ENCODE measurements around the gene MAP3K2.
A peak's percentile ranks its signal among the peaks of the same experiment; 100 is the strongest.

Gene MAP3K2

GRCh38 chr2:127408807-127409099, 21.0 kb upstream of the MAP3K2 start:
- DNase-seq (ENCODE audit: low read depth), result no peak
- H3K4me3 ChIP-seq (ENCODE audit: low read depth, low read length), result no peak overlapping the region

- peak; percentile 65 for DNase-seq (ENCODE audit: low read depth)
- H3K4me3 ChIP-seq (ENCODE audit: low read depth, low read length), result peak overlapping the region; percentile 40
Observed at GRCh38 chr2:127408004-127408806, 20.4 kb upstream of the MAP3K2 start.

DNA sequence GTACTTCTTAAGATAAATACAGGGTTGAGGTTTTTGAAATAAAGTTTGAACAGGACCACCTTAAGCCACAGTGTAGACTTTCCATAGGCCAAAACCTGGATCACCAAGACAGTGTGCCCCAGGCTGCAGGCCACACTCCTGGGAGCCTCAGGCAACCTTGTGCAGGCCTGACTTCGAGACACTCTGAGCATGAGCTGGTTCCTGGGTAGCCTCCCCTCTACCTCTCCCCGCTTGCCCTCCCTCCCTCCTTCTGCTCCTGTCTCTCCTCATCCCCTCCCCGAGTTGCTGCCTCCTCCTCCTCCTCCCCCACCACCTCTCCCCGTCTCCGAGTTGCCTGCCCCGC, 19.9 kb upstream of the MAP3K2 start:
- DNase-seq (ENCODE audit: low read depth), result no peak
- H3K4me3 ChIP-seq (ENCODE audit: low read depth, low read length), result no peak overlapping the region

DNA sequence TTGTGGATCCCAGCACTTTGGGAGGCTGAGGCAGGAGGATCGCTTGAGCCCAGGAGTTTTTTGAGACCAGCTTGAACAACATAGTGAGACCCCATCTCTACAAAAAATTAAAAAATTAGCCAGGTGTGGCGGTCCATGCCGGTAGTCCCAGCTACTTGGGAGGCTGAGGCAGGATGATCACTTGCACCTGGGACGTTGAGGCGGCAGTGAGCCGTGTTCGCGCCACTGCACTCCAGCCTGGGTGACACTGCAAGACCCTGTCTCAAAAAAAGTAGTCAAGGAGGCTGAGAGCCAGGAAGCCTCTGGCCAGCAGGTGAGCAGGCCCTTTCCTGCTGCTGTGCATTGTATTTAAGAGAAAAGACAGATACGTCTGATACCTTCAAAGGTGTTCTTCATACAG, 19.3 kb upstream of the MAP3K2 start:
- no peak for DNase-seq (ENCODE audit: low read depth)
- no peak overlapping the region for H3K4me3 ChIP-seq (ENCODE audit: low read depth, low read length)

DNA sequence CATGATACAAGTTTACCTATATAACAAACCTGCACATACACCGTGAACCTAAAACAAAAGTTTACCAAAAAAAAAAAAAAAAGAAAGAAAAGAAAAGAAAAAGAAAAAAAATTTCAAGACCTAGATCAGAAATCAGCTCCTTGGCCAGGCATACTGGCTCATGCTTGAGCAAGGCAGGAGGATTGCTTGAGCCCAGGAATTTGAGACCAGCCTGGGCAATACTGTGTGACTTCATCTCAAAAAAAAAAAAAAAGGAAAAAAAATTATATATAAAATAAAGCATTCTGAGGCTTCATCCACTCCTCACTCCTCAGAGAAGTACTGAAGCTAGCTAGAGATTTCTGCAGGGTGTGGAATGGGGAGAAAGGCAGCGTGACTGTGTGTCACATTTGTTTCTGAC, 18.7 kb upstream of the MAP3K2 start:
- DNase-seq (ENCODE audit: low read depth), result no peak

DNA sequence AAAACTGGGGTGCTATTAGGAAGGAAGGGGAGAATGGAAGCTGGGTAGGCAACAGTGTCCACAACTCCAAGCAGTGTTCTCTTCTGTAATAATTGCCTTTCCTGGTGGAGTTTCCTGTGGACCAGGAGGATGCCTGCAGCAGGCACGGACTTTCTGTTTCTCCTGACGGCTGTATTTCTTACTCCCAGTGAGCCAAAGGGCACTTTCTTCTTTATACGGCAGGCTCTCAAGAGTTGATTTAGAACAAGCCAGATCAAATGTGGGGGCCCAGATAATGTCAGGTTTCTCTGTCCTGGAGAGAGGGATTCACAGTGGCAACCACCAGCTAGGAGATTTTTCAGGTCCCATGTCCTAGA, 17.5 kb upstream of the MAP3K2 start:
- no peak for DNase-seq (ENCODE audit: low read depth)
- no peak overlapping the region for H3K4me3 ChIP-seq (ENCODE audit: low read depth, low read length)

More for the DNA sequence above, 18.7 kb upstream of the MAP3K2 start:
- H3K4me3 ChIP-seq (ENCODE audit: low read depth, low read length), result no peak overlapping the region

GRCh38 chr2:127404466-127405254, 16.9 kb upstream of the MAP3K2 start:
- H3K4me3 ChIP-seq (ENCODE audit: low read depth, low read length), result no peak overlapping the region
- no peak for DNase-seq (ENCODE audit: low read depth)

- H3K4me3 ChIP-seq (ENCODE audit: low read depth, low read length), result no peak overlapping the region
- no peak for DNase-seq (ENCODE audit: low read depth)
Observed at GRCh38 chr2:127403460-127403859, 15.7 kb upstream of the MAP3K2 start.

DNA sequence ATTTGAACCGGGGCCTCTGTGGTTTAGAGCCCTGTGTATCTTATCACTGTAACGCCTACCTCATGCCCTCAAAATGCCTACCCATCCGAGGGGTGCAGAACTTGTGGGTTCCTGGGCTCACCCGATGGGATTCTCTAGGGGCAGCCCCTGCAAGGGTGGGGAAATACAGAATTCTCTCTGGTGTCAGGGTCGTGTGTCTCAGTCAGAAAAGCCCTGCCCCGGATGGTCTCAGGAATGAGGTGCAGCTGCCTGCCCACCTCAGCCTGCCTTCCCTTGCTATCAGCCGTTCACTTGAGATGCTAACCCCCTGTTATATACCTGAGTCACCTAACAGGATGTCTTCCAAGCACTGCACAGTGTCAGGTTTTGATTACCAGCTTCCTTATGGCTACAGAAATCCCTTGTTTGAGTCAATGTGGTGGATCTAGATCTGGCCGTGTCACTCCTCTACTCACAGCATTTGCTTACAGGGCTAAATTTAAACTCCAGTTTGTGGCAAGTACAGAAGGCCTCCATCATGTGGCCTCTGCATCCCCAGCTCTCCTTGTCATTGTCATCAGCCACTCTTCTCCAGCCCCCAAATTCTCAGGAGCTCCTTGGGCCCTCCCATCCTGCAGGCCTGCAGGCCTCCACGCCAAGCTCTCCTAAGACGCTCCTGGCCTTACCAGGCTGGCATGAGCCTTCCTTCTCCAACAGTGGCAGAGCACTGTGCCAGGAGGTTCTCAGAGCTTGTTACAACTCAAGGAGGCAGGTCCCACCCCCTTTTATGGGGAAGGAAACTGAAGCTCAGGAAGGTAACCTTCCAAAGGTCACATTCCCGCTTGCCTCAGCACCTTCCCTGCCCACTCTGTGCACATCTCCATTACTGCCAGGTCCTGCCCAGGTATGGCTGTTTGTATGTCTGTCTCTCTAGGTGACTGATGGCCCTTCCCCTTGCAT, 14.3 kb upstream of the MAP3K2 start:
- DNase-seq (ENCODE audit: low read depth), result no peak
- no peak overlapping the region for H3K4me3 ChIP-seq (ENCODE audit: low read depth, low read length)

GRCh38 chr2:127400897-127401756, 13.4 kb upstream of the MAP3K2 start:
- DNase-seq (ENCODE audit: low read depth), result no peak
- H3K4me3 ChIP-seq (ENCODE audit: low read depth, low read length), result no peak overlapping the region

DNA sequence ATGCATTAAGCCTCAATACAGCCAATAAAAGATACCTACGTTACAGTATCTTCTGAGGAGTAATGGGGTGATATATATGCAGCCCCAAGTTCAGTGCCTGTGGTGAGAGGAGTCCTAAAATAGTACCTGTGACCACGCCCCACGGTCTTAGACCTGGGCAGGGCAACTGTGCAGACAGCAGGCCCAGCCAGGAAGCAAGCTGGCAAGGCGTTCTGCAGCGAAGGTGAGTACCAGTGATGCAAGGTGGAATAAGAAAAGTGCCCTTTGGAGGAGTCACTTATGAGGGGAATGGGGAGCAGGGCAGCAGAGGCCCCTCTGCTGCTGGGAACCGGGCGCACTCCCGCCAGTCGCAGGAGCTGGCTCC, 12.7 kb upstream of the MAP3K2 start:
- no peak for DNase-seq (ENCODE audit: low read depth)
- H3K4me3 ChIP-seq (ENCODE audit: low read depth, low read length), result no peak overlapping the region

DNA sequence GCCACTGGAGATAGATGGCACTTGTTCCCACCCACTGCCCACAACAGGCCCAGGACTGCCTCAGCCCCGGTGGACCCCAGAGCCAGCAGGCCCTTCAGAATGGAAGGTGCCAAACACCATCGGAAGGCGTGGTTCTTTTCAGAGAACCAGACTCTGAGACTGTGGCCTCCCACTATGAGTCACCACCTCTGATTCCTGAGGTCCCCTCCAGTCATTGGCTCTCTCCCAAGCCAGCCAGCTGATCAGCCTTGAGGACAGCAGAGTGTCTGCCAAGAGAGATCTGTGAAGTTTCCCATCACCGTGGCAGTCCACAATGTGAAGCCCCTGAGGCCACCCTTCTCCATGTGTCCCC, 10.4 kb upstream of the MAP3K2 start:
- no peak overlapping the region for H3K4me3 ChIP-seq (ENCODE audit: low read depth, low read length)
- DNase-seq (ENCODE audit: low read depth), result peak; percentile 77

DNA sequence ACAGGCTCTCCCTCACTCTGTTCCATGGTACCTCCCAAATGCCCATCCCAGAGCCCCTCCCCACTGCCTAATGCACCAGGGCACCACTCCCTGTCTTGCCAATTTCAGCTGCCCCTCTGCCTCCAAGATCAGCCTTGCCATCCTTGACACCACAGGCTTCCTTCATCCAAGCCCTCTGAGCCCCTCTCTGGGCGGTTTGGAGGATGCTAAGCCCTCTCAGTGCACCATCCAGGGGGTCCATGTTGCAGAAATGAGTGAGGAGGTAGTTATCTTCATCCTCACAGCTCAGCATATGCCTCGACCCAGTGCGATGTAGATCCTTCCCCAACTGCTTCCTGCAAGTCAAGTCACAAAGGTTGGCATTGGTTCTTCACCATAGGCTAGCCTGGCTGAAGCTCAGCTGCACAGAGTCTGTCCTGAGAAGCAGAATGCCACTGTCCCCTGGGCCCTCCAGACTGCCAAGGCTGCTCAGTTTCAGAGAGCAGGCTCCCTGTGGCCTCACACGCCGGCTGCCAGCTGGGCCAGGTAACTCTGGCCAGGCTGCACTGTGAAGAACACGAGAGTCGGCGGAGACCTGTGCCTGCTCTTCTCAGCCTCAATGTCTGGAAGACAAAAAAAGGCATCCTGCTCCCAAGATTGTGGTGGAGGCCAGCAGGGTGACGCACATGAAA, 9.9 kb upstream of the MAP3K2 start:
- no peak overlapping the region for H3K4me3 ChIP-seq (ENCODE audit: low read depth, low read length)
- no peak for DNase-seq (ENCODE audit: low read depth)

DNA sequence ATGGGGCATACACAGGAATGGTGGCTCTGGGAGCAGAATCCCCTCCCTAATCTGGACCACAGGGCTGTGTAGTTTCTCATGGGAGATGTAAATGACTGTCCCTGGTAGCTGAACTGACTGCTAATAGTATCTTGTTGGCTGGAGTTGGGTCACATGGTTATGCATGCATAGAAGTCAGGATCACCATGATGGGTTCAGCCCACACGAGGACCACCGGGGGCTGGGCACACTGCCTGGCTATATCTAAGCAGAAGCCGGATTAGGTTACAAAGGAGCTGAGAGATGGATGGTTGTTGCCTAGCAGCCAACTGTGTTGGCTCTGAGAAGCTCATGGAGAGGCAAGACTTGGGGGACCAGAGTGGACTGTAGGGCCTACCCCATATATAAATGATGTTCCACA, 6.7 kb upstream of the MAP3K2 start:
- no peak overlapping the region for H3K4me3 ChIP-seq (ENCODE audit: low read depth, low read length)
- DNase-seq (ENCODE audit: low read depth), result no peak

DNA sequence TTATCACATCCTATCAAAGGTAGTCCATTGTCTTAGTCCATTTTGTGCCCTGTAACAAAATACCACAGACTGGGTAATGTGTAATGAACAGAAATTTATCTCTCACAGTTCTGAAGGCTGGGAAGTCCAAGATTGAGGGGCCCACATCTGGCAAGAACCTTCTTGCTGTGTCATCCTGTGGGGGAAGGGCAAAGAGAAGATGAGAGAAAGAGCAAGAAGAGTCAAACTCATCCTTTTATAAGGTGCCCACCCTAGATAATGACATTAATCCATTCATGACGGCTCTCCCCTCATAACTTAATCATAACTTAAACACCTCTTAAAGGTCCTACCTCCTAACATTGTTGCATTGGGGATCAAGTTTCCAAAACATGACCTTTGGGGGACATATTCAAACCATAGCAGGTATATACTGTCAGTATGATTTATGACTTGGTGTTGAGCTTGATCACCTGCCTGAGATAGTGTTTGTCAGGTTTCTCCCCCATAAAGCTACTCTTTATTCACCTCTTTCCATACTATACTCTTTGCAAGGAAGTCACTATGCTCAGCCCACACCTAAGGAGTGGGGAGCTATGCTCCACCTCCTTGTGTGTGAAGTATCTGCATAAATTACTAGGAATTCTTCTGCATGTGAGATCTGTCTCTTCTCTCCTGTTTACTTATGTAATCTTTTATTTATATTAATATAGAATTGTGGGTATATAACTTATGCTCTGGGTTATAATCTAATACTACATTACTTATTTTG, 5.2 kb upstream of the MAP3K2 start:
- DNase-seq (ENCODE audit: low read depth), result no peak
- no peak overlapping the region for H3K4me3 ChIP-seq (ENCODE audit: low read depth, low read length)

GRCh38 chr2:127392133-127392827, 4.5 kb upstream of the MAP3K2 start:
- DNase-seq (ENCODE audit: low read depth), result no peak
- no peak overlapping the region for H3K4me3 ChIP-seq (ENCODE audit: low read depth, low read length)

DNA sequence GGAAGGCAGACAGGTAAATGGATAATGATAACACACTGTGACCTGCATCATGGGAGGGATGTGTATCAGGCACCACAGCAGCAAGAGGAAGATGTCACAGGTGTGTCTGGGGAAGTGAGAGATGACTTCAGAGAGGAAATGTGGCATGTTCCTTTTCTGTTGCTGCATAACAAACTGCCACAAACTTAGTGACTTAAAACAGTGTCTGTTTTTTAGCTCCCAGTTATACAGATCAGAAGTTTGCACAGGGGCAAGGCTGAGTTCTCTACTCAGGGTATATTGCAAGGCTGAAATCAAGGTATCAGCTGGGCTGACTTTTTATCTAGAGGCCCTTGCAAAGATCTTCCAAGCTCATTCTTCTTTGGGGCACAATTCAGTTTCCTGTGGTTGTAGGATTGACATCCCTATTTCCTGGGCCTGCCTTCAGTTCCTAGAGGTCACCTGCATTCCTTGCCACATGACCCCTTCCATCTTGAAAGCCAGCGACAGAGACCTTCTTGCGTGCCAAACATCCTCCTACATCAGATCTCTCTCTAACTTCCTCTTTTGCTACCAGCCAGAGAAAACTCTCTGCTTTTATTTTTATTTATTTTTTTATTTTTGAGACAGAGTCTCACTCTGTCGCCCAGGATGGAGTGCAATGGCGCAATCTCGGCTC, 2.1 kb upstream of the MAP3K2 start:
- no peak overlapping the region for H3K4me3 ChIP-seq (ENCODE audit: low read depth, low read length)

More for the DNA sequence above, 2.1 kb upstream of the MAP3K2 start:
- no peak for DNase-seq (ENCODE audit: low read depth)
